Stimulated activated CD8-positive, alpha-beta memory T cell treated with anti-CD3 and anti-CD28 coated beads, Interleukin-4, amount 100 ng/mL, for 48 hours (primary cell): Measurements from ENCODE around the gene SBK1.
"Not testable (repeated sequence)": the region's sequence is repeated elsewhere in the genome, so short reads cannot be mapped to it uniquely, and the experiment has no call there.

Experiments used
- DNase-seq: peaks from one replicate; pipeline ENCODE4 v3.0.0-alpha.2; 2020

Gene SBK1

DNA sequence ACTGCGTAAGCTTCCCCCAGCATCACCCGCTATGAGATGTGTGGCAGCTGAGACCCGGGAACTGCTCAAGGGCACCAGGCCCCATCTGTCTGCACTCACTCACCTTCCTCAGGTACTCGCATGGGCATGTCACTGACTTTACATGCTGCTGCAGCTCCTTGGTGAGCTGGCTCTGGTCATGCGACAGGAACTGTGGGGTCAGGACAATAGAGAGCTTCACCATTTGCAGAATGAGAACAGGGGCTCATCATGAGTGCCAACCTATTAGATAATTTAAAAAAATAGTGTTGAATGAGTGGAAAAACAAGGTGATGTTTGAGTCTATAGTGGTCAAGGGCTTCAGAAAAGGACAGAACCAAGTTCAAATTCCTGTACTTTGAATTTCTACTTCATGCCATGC, 70.3 kb downstream of the SBK1 start:
- not testable (repeated sequence) for DNase-seq

DNA sequence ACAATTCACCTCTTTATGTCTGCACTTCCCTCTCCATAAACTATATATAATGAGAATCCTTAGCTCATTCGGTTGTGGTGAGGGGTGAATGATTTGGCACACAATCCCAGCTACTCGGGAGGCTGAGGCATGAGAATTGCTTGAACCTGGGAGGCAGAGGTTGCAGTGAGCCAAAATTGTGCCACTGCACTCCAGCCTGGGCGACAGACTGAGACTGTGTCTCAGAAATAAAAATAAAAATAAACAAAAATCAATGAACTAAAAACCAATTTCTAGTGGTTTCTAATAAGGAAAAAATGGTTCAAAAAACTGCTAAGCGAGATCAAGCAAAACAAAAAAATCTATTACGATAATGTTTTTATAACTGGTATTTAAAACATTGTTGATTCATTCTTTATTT, 71.1 kb downstream of the SBK1 start, which contains the start of gene NPIPB6:
NPIPB6 (minus strand) TSS at position 101 of the 400 bp plus-strand sequence. CDS start 686 bp downstream, outside the sequence.
- not testable (repeated sequence) for DNase-seq

DNA sequence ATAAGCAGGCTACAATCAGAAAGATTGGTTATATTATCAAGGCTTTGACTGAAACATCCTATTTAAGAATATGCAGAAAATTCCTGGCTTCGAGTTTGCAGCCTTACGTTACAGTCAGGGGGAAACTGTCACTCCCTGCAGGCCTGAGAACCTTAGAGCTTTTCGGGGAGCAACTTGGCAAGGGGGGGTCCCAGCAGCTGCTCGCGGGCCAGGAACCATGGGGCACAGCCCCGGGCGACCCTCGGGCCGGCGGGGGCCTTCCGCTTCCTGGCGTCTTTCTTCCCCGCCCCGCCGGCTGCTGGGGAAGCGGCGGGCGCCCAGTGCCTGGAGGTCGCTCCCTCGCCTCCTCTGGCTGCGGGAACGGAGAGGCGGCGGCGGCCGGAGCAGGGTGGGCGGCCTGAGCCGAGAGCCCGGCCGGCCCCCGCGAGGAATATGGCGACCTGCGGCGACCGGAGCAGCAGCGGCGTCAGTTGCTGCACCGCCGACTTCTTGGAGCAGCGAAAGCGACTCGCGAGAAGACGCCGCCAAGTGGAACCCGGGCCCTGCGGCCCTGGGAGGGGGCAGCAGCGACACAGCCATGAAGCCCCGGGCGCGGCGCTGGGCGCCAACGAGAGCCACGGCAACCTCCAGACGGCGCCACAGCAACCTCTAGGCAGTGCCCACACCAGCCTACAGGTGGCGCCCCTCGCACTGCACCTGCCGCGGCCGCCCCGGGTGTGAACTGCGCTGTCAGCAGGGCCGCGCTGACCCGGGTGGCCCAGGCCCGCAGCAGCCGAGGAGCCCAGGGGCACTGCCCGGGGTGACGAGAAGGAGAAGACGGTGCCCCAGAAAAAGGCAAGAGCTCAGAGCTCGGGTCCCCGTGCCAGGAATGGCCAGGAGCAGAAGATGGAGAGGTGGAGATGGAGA, 72.2 kb downstream of the SBK1 start:
- not testable (repeated sequence) for DNase-seq

DNA sequence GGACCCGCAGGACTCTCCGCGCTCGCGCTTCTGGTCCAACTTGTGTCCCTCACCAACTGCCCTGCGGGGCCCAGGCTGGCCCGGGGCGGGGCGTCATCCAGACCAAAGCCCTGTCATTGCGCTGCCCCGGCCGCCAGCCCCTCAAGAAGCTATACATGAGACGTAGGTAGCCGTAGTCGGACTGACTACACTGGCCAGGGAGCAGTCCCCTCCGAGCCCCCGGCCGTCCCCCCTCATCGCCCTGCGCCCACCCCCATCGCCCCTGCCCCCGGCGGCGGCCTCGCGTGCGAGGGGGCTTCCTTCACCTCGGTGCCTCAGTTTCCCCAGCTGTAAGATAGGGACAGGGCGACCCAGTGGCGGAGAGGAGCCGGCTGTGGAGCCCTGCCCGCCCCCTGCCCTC, 75.6 kb downstream of the SBK1 start:
- DNase-seq = not testable (repeated sequence)
